ENCODE measurements around the gene SLBP.

GRCh38 chr4:1739358-1739757 is 27.2 kb upstream of the SLBP start:
- TF ChIP-seq CREB1 (IDR thresholded peaks at IDR 0.05; ENCODE audit: low read depth) (no peak), CEBPB (IDR thresholded peaks at IDR 0.05) (no peak), EP300 (IDR thresholded peaks at IDR 0.05; ENCODE audit: borderline replicate concordance) (no peak), YY1 (IDR thresholded peaks at IDR 0.05; ENCODE audit: low read depth) (no peak), TAF1 (IDR thresholded peaks at IDR 0.05; ENCODE audit: low read depth) (no peak), FOXM1 (IDR thresholded peaks at IDR 0.05; ENCODE audit: borderline replicate concordance, low read depth) (no peak), TCF12 (IDR thresholded peaks at IDR 0.05; ENCODE audit: low read depth) (no peak), NFIC (IDR thresholded peaks at IDR 0.05) (no peak), TEAD4 (IDR thresholded peaks at IDR 0.05) (no peak)
- TF ChIP-seq, protein P1, sequence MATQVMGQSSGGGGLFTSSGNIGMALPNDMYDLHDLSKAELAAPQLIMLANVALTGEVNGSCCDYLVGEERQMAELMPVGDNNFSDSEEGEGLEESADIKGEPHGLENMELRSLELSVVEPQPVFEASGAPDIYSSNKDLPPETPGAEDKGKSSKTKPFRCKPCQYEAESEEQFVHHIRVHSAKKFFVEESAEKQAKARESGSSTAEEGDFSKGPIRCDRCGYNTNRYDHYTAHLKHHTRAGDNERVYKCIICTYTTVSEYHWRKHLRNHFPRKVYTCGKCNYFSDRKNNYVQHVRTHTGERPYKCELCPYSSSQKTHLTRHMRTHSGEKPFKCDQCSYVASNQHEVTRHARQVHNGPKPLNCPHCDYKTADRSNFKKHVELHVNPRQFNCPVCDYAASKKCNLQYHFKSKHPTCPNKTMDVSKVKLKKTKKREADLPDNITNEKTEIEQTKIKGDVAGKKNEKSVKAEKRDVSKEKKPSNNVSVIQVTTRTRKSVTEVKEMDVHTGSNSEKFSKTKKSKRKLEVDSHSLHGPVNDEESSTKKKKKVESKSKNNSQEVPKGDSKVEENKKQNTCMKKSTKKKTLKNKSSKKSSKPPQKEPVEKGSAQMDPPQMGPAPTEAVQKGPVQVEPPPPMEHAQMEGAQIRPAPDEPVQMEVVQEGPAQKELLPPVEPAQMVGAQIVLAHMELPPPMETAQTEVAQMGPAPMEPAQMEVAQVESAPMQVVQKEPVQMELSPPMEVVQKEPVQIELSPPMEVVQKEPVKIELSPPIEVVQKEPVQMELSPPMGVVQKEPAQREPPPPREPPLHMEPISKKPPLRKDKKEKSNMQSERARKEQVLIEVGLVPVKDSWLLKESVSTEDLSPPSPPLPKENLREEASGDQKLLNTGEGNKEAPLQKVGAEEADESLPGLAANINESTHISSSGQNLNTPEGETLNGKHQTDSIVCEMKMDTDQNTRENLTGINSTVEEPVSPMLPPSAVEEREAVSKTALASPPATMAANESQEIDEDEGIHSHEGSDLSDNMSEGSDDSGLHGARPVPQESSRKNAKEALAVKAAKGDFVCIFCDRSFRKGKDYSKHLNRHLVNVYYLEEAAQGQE (IDR thresholded peaks at IDR 0.05; ENCODE audit: low read depth) = no peak
- TF ChIP-seq, protein P2, sequence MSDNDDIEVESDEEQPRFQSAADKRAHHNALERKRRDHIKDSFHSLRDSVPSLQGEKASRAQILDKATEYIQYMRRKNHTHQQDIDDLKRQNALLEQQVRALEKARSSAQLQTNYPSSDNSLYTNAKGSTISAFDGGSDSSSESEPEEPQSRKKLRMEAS (IDR thresholded peaks at IDR 0.05) = no peak
- TF ChIP-seq, protein P3, sequence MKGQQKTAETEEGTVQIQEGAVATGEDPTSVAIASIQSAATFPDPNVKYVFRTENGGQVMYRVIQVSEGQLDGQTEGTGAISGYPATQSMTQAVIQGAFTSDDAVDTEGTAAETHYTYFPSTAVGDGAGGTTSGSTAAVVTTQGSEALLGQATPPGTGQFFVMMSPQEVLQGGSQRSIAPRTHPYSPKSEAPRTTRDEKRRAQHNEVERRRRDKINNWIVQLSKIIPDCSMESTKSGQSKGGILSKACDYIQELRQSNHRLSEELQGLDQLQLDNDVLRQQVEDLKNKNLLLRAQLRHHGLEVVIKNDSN (IDR thresholded peaks at IDR 0.05) = no peak

Data from Ishikawa (cell line).